Esophagus squamous epithelium (tissue), 4 donors: ENCODE measurements around the gene TMEM175.

Experiments
- POLR2A ChIP-seq, 4 donors: fragments of 450-650 bp; IDR thresholded peaks; one replicate each; pipeline ENCODE4 v1.6.1; 2017; ENCODE audit warnings: antibody characterized with exemption in 4 of 4, mild to moderate bottlenecking in 4 of 4, moderate library complexity in 3 of 4
- TF ChIP-seq, protein P1 (sequence below), 6 experiments: fragments of 450-650 bp in 4 of 6; fragments of 200-600 bp in 2 of 6; sonication (generic) in 2 of 6; IDR thresholded peaks; one replicate each; pipeline ENCODE4 v1.5.1; 2016 to 2019; ENCODE audit warnings: antibody characterized with exemption in 6 of 6, mild to moderate bottlenecking in 4 of 6, moderate library complexity in 4 of 6

DNA sequence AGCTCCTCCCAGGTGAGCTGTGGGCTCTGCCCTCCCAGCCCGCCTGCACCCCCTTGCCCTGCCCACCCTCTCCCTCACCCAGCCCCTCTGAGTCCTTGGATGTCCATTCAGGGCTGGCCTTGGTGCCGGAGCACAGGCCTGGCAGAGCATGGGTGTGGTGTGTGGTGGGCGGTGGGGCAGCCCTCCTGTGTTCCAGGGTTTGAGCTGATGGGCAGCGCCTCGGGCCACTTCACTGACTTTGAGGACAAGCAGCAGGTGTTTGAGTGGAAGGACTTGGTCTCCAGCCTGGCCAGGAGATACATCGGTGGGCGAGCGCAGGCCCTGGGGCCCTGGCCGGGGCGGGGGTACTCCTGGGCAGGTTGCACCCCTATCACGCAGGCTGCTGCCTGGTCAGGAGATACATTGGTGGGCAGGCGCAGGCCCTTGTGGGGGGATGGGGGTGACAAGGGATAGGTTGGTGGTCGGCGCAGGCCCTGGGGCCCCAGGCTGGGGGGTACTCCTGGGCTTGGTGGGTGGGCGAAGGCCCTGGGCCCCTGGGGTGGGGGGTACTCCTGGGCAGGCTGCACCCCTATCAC lies 68.5 kb downstream of the TMEM175 start:
- TF ChIP-seq POLR2A (IDR thresholded peaks at IDR 0.05): no peak
- TF ChIP-seq, protein P1, sequence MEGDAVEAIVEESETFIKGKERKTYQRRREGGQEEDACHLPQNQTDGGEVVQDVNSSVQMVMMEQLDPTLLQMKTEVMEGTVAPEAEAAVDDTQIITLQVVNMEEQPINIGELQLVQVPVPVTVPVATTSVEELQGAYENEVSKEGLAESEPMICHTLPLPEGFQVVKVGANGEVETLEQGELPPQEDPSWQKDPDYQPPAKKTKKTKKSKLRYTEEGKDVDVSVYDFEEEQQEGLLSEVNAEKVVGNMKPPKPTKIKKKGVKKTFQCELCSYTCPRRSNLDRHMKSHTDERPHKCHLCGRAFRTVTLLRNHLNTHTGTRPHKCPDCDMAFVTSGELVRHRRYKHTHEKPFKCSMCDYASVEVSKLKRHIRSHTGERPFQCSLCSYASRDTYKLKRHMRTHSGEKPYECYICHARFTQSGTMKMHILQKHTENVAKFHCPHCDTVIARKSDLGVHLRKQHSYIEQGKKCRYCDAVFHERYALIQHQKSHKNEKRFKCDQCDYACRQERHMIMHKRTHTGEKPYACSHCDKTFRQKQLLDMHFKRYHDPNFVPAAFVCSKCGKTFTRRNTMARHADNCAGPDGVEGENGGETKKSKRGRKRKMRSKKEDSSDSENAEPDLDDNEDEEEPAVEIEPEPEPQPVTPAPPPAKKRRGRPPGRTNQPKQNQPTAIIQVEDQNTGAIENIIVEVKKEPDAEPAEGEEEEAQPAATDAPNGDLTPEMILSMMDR (IDR thresholded peaks at IDR 0.05): no peak
